DOHH2 (cell line): ENCODE measurements around the gene PPP1R7.

Source experiments
- H3F3A ChIP-seq: fragments of 200-600 bp; sonication (generic), shearing (Covaris generic); 2 replicates; pipeline ENCODE4 v1.6.0; 2016; ENCODE audit warnings: antibody characterized with exemption, mild to moderate bottlenecking; ENCODE audit not compliant: control insufficient read depth, insufficient read depth
- H3K27ac ChIP-seq: fragments of 200-600 bp; sonication (generic); 2 replicates; pipeline ENCODE4 v1.5.1; 2014; ENCODE audit warnings: low read depth, mild to moderate bottlenecking, low read length, moderate library complexity
- H3K27me3 ChIP-seq: fragments of 200-600 bp; sonication (generic); 2 replicates; pipeline ENCODE4 v1.6.1; 2014; ENCODE audit warnings: mild to moderate bottlenecking, low read length, mixed read lengths; ENCODE audit not compliant: control insufficient read depth
- H3K36me3 ChIP-seq: fragments of 200-600 bp; sonication (generic); 2 replicates; pipeline ENCODE4 v1.6.1; 2014; ENCODE audit warnings: mild to moderate bottlenecking, low read length, moderate library complexity, mixed read lengths; ENCODE audit not compliant: control insufficient read depth
- H3K4me1 ChIP-seq: fragments of 200-600 bp; sonication (generic); 2 replicates; pipeline ENCODE4 v1.6.1; 2014; ENCODE audit warnings: mild to moderate bottlenecking, low read length, mixed read lengths; ENCODE audit not compliant: control insufficient read depth
- H3K4me2 ChIP-seq: fragments of 200-600 bp; sonication (generic); 2 replicates; pipeline ENCODE4 v1.6.0; 2014; ENCODE audit warnings: mild to moderate bottlenecking, low read length, moderate library complexity
- H3K4me3 ChIP-seq: fragments of 200-600 bp; sonication (generic); 2 replicates; pipeline ENCODE4 v1.5.1; 2014; ENCODE audit warnings: mild to moderate bottlenecking, low read length, mixed read lengths
- H3K79me2 ChIP-seq: fragments of 200-600 bp; sonication (generic); 2 replicates; pipeline ENCODE4 v1.6.1; 2014; ENCODE audit warnings: mild to moderate bottlenecking, low read length, mixed read lengths; ENCODE audit not compliant: control insufficient read depth
- H3K9me2 ChIP-seq: fragments of 200-600 bp; sonication (generic); replicated peaks from 2 replicates; pipeline ENCODE4 v1.6.1; 2014; ENCODE audit warnings: mild to moderate bottlenecking, low read length, mixed read lengths; ENCODE audit not compliant: control insufficient read depth
- H3K9me3 ChIP-seq: fragments of 200-600 bp; sonication (generic); 2 replicates; pipeline ENCODE4 v1.6.1; 2014; ENCODE audit warnings: antibody characterized with exemption, low read length, mixed read lengths; ENCODE audit not compliant: control insufficient read depth, insufficient read depth
- H4K20me1 ChIP-seq: fragments of 200-600 bp; sonication (generic); 2 replicates; pipeline ENCODE4 v1.6.0; 2014; ENCODE audit warnings: low read depth, mild to moderate bottlenecking, antibody characterized with exemption, low read length, moderate library complexity; ENCODE audit not compliant: control insufficient read depth, insufficient read depth
- CTCF ChIP-seq: fragments of 200-600 bp; sonication (generic); IDR thresholded peaks from one replicate; pipeline ENCODE4 v1.5.1; 2014; ENCODE audit warnings: antibody characterized with exemption, mild to moderate bottlenecking, low read depth, low read length; ENCODE audit not compliant: poor library complexity, severe bottlenecking
- EZH2phosphoT487 ChIP-seq: fragments of 200-600 bp; sonication (generic); IDR thresholded peaks from 2 replicates; pipeline ENCODE4 v1.6.1; 2017; ENCODE audit warnings: borderline replicate concordance, mild to moderate bottlenecking, antibody characterized with exemption, low read length, moderate library complexity, mixed read lengths

PPP1R7 gene

DNA sequence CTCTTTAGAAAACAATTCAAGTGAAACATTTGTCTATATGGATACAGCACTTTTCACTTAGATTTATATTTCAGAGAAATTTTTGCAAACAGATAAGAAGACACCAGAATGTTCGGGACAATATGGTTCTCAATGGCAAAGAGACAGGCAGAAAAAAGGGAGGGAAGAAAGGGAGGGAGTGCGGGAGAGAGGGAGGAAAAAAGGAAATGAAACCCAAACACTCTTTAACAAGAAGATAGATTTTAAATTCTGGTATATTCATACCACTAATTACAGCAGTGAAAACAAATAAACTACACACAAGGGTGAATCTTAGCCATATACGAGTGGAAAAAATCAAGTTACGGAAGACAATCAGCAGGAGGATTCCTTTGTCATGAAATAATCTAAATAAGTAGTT is 4.0 kb upstream of the PPP1R7 start:
- Histone ChIP-seq H3K27ac (no peak overlapping the region), H3F3A (no peaks in the 10 kb centered on the region), H4K20me1 (peaks cover 3% of the 10 kb centered on the region; the same call in 1 of the 2 replicates), H3K36me3 (peaks cover 19% of the 10 kb centered on the region), H3K4me2 (peak overlapping the region; percentile 40), H3K4me1 (peaks cover 27% of the 10 kb centered on the region), H3K4me3 (no peak overlapping the region), H3K9me2 (no peaks in the 10 kb centered on the region), H3K9me3 (no peaks in the 10 kb centered on the region), H3K79me2 (peaks cover 73% of the 10 kb centered on the region), H3K27me3 (no peaks in the 10 kb centered on the region)
- TF ChIP-seq EZH2phosphoT487 (no peak), CTCF (no peak)

- H3K36me3 ChIP-seq: peaks cover 19% of the 10 kb centered on the region
- H3F3A ChIP-seq: no peaks in the 10 kb centered on the region
- no peak overlapping the region for H3K4me3 ChIP-seq
- H4K20me1 ChIP-seq: peaks cover 5% of the 10 kb centered on the region; the same call in 1 of the 2 replicates
- no peaks in the 10 kb centered on the region for H3K27me3 ChIP-seq
- no peaks in the 10 kb centered on the region for H3K9me3 ChIP-seq
- no peak for TF ChIP-seq EZH2phosphoT487
- TF ChIP-seq CTCF: no peak
- H3K4me2 ChIP-seq: no peak overlapping the region; the same call in 1 of the 2 replicates
- no peak overlapping the region for H3K27ac ChIP-seq
- peaks cover 33% of the 10 kb centered on the region for H3K4me1 ChIP-seq
- no peaks in the 10 kb centered on the region for H3K9me2 ChIP-seq
- H3K79me2 ChIP-seq: peaks cover 77% of the 10 kb centered on the region
These were observed 2.9 kb upstream of the PPP1R7 start for GRCh38 chr2:241147336-241147735.

DNA sequence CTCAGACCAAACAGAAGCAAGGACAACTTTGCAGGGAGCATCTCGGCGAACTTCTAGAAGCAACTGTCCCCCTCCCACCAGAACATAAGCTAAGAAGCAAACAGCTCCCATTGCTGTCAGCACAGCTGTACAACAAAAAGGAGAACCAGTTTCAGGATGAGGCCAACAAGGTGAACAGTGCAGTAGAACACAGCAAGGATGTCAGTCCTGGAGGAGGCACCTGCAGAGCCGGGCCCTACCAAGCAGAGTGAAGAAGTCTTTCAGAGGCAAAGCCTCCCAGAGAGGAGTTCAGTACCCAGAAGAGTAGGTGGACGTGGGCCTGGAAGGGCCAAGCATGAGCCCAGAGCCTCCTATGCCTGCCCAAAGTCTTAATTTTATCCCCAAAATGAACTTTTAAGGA is 2.0 kb upstream of the PPP1R7 start:
- no peak overlapping the region for H3K27ac ChIP-seq

GRCh38 chr2:241148891-241149674 is 1.2 kb upstream of the PPP1R7 start, which contains the start of gene PASK:
PASK (minus strand) TSS chr2:241149472; CDS start chr2:241143032, 6,440 bp downstream.
- H3K4me3 ChIP-seq: peak within 1 kb of the TSS; percentile 87
- H3K27ac ChIP-seq: peak within 1 kb of the TSS; percentile 7; the same call in 1 of the 2 replicates
- no peaks in the 10 kb centered on the region for H3K9me2 ChIP-seq
- peaks cover 77% of the 10 kb centered on the region for H3K79me2 ChIP-seq
- H3K4me2 ChIP-seq: peak within 1 kb of the TSS; percentile 94
- peaks cover 22% of the 10 kb centered on the region for H3K36me3 ChIP-seq
- H3K4me1 ChIP-seq: peaks cover 33% of the 10 kb centered on the region
- H3K27me3 ChIP-seq: no peaks in the 10 kb centered on the region
- no peaks in the 10 kb centered on the region for H3K9me3 ChIP-seq
- H3F3A ChIP-seq: no peaks in the 10 kb centered on the region
- no peak for TF ChIP-seq EZH2phosphoT487
- no peak for TF ChIP-seq CTCF
- H4K20me1 ChIP-seq: peaks cover 5% of the 10 kb centered on the region; the same call in 1 of the 2 replicates

More for the DNA sequence above, 2.0 kb upstream of the PPP1R7 start:
- Histone ChIP-seq H3K27me3 (no peaks in the 10 kb centered on the region), H3K9me3 (no peaks in the 10 kb centered on the region), H3K36me3 (peaks cover 21% of the 10 kb centered on the region), H3K4me1 (peaks cover 33% of the 10 kb centered on the region), H3K9me2 (no peaks in the 10 kb centered on the region), H3K4me2 (peak overlapping the region; percentile 87), H3K79me2 (peaks cover 80% of the 10 kb centered on the region), H3K4me3 (peak overlapping the region; percentile 87), H4K20me1 (peaks cover 5% of the 10 kb centered on the region; the same call in 1 of the 2 replicates), H3F3A (no peaks in the 10 kb centered on the region)
- TF ChIP-seq EZH2phosphoT487: no peak
